DND-41 (cell line): ENCODE measurements around the gene RELN.

Experiments used
- ATAC-seq: fragments of 200-7000 bp; cut with Tn5 transposase; 3 replicates; pipeline ENCODE4 v1.9.1; 2021; ENCODE audit warnings: low read depth; ENCODE audit not compliant: insufficient read depth
- DNase-seq: peaks from one replicate; pipeline ENCODE4 v3.0.0-alpha.2; 2020
- H2AFZ ChIP-seq: 2 replicates; pipeline ENCODE4 v1.6.0; 2012; ENCODE audit warnings: low read depth, low read length
- H3K27ac ChIP-seq: 2 replicates; pipeline ENCODE4 v1.5.1; 2012; ENCODE audit warnings: low read length, inconsistent platforms
- H3K27me3 ChIP-seq: fragments of 200-600 bp; sonication (generic); 2 replicates; pipeline ENCODE4 v1.6.0; 2012; ENCODE audit warnings: low read length, mild to moderate bottlenecking, inconsistent platforms; ENCODE audit not compliant: insufficient read depth, poor library complexity
- H3K36me3 ChIP-seq: 2 replicates; pipeline ENCODE4 v1.5.1; 2012; ENCODE audit warnings: low read length, inconsistent platforms; ENCODE audit not compliant: insufficient read depth
- H3K4me1 ChIP-seq: 2 replicates; pipeline ENCODE4 v1.5.1; 2012; ENCODE audit warnings: mild to moderate bottlenecking, low read length; ENCODE audit not compliant: insufficient read depth
- H3K4me2 ChIP-seq: 2 replicates; pipeline ENCODE4 v1.6.0; 2012; ENCODE audit warnings: mild to moderate bottlenecking, moderate library complexity, low read length, inconsistent platforms; ENCODE audit not compliant: insufficient read depth
- H3K4me3 ChIP-seq, 2 experiments: fragments of 200-600 bp in 1 of 2; shearing (Covaris generic) in 1 of 2; 2 replicates each; pipeline ENCODE4 v1.5.1; 2012 to 2016; ENCODE audit warnings: inconsistent platforms in 2 of 2, low read length in 2 of 2, mild to moderate bottlenecking in 2 of 2, low read depth in 1 of 2, moderate library complexity in 1 of 2
- H3K79me2 ChIP-seq: 2 replicates; pipeline ENCODE4 v1.6.0; 2012; ENCODE audit warnings: low read length, inconsistent platforms; ENCODE audit not compliant: insufficient read depth
- H3K9ac ChIP-seq: 2 replicates; pipeline ENCODE4 v1.6.0; 2012; ENCODE audit warnings: low read depth, mild to moderate bottlenecking, inconsistent platforms, low read length, moderate library complexity
- H3K9me3 ChIP-seq: 2 replicates; pipeline ENCODE4 v1.5.1; 2012; ENCODE audit warnings: low read length, moderate library complexity, mild to moderate bottlenecking, inconsistent platforms; ENCODE audit not compliant: insufficient read depth, severe bottlenecking
- H4K20me1 ChIP-seq: 2 replicates; pipeline ENCODE4 v1.6.0; 2012; ENCODE audit warnings: low read length; ENCODE audit not compliant: insufficient read depth
- CTCF ChIP-seq: IDR thresholded peaks from 2 replicates; pipeline ENCODE4 v1.5.1; 2012; ENCODE audit warnings: borderline replicate concordance, low read length, moderate library complexity, mild to moderate bottlenecking; ENCODE audit not compliant: poor library complexity, severe bottlenecking; ENCODE audit errors: extremely low read depth
- EZH2 ChIP-seq: IDR thresholded peaks from 3 replicates; pipeline ENCODE4 v1.6.1; 2012; ENCODE audit warnings: borderline replicate concordance, low read depth, mild to moderate bottlenecking, moderate library complexity, low read length, inconsistent platforms; ENCODE audit not compliant: severe bottlenecking

The RELN gene

GRCh38 chr7:103921692-103922091, 67.8 kb downstream of the RELN start:
- H3K4me3 ChIP-seq, result no peak overlapping the region
- no peak overlapping the region for H3K27ac ChIP-seq
- no peaks in the 10 kb centered on the region for H3K4me1 ChIP-seq
- no peaks in the 10 kb centered on the region for H4K20me1 ChIP-seq
- DNase-seq (no peak), ATAC-seq (no peak)
- H3K79me2 ChIP-seq, result no peaks in the 10 kb centered on the region
- H3K27me3 ChIP-seq, result peaks cover under 1% of the 10 kb centered on the region
- H2AFZ ChIP-seq, result no peak overlapping the region
- no peaks in the 10 kb centered on the region for H3K9me3 ChIP-seq
- no peaks in the 10 kb centered on the region for H3K36me3 ChIP-seq
- no peak overlapping the region for H3K9ac ChIP-seq
- TF ChIP-seq EZH2 (no peak), CTCF (no peak)
- no peak overlapping the region for H3K4me2 ChIP-seq

GRCh38 chr7:103919272-103919868, 70.1 kb downstream of the RELN start:
- ATAC-seq, result no peak
- H4K20me1 ChIP-seq, result no peaks in the 10 kb centered on the region

GRCh38 chr7:103918631-103919271, 70.7 kb downstream of the RELN start:
- TF ChIP-seq EZH2 (no peak), CTCF (no peak)
- H4K20me1 ChIP-seq, result no peaks in the 10 kb centered on the region
- H3K9me3 ChIP-seq, result no peaks in the 10 kb centered on the region
- H3K9ac ChIP-seq, result no peak overlapping the region
- H3K36me3 ChIP-seq, result no peaks in the 10 kb centered on the region
- no peak for ATAC-seq
- no peak overlapping the region for H3K4me3 ChIP-seq
- H3K4me2 ChIP-seq, result no peak overlapping the region
- no peaks in the 10 kb centered on the region for H3K4me1 ChIP-seq
- no peak overlapping the region for H2AFZ ChIP-seq
- H3K27ac ChIP-seq, result no peak overlapping the region
- H3K79me2 ChIP-seq, result no peaks in the 10 kb centered on the region
- no peak for DNase-seq
- peaks cover 2% of the 10 kb centered on the region for H3K27me3 ChIP-seq

More at GRCh38 chr7:103919272-103919868, 70.1 kb downstream of the RELN start:
- Histone ChIP-seq H3K79me2 (no peaks in the 10 kb centered on the region), H3K4me2 (no peak overlapping the region), H2AFZ (no peak overlapping the region), H3K36me3 (no peaks in the 10 kb centered on the region), H3K9me3 (no peaks in the 10 kb centered on the region), H3K4me3 (no peak overlapping the region), H3K4me1 (no peaks in the 10 kb centered on the region), H3K27me3 (peaks cover 2% of the 10 kb centered on the region), H3K27ac (no peak overlapping the region), H3K9ac (no peak overlapping the region)
- TF ChIP-seq CTCF (no peak), EZH2 (no peak)
- no peak for DNase-seq
